ENCODE results near the gene FKBP5.

DNA sequence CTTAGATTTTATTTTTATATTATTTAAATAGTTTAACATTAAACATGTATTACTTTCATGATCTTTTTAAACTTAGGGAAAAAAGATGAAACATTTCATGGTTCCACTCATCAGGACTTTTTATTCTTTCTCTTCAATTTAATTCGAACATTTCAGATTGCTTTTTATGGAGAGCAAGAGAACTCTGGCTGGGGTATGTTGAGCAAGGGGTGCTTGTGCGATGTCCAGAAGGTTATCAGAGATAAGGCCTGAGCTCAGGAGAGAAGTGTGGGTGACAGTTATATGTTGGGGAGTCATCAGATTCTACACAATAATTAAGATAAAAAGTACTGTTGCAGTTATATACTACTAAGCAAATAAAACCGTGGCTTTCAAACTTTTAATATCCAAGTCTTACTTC, 37.5 kb downstream of the FKBP5 start:
- no peak for TF ChIP-seq ZNF232 (CRISPR knock-in tag; IDR thresholded peaks at IDR 0.05)
- no peak for TF ChIP-seq GABPA (tag; conservative IDR thresholded peaks at IDR 0.05; ENCODE audit: low read depth)
- TF ChIP-seq YY1 (IDR thresholded peaks at IDR 0.05; ENCODE audit: borderline replicate concordance in 1 of 3, control insufficient read depth in 1 of 3, extremely low read depth in 1 of 3, insufficient read depth in 3 of 3, insufficient read length in 1 of 3, insufficient replicate concordance in 2 of 3, low read depth in 1 of 3, low read length in 2 of 3): no peak
- TF ChIP-seq, protein P1, sequence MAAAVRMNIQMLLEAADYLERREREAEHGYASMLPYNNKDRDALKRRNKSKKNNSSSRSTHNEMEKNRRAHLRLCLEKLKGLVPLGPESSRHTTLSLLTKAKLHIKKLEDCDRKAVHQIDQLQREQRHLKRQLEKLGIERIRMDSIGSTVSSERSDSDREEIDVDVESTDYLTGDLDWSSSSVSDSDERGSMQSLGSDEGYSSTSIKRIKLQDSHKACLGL (CRISPR knock-in tag; IDR thresholded peaks at IDR 0.05; ENCODE audit: borderline replicate concordance, poor library complexity, severe bottlenecking): no peak
- TF ChIP-seq ZNF12 (CRISPR knock-in tag; IDR thresholded peaks at IDR 0.05): no peak
- TF ChIP-seq, protein P2, sequence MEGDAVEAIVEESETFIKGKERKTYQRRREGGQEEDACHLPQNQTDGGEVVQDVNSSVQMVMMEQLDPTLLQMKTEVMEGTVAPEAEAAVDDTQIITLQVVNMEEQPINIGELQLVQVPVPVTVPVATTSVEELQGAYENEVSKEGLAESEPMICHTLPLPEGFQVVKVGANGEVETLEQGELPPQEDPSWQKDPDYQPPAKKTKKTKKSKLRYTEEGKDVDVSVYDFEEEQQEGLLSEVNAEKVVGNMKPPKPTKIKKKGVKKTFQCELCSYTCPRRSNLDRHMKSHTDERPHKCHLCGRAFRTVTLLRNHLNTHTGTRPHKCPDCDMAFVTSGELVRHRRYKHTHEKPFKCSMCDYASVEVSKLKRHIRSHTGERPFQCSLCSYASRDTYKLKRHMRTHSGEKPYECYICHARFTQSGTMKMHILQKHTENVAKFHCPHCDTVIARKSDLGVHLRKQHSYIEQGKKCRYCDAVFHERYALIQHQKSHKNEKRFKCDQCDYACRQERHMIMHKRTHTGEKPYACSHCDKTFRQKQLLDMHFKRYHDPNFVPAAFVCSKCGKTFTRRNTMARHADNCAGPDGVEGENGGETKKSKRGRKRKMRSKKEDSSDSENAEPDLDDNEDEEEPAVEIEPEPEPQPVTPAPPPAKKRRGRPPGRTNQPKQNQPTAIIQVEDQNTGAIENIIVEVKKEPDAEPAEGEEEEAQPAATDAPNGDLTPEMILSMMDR (IDR thresholded peaks at IDR 0.05 in 2 of 3, conservative IDR thresholded peaks at IDR 0.05 in 1 of 3; ENCODE audit: insufficient read depth in 2 of 3, low read depth in 1 of 3, low read length in 3 of 3): no peak
- TF ChIP-seq ZNF134 (CRISPR knock-in tag; conservative IDR thresholded peaks at IDR 0.05): no peak
- no peak for TF ChIP-seq RBM39 (optimal IDR thresholded peaks at IDR 0.05; ENCODE audit: low read depth, low read length)
